Parathyroid adenoma (tissue), 2 donors: ENCODE data around the gene MAP7.
"Not testable (repeated sequence)": the region's sequence is repeated elsewhere in the genome, so short reads cannot be mapped to it uniquely, and the experiment has no call there.

Source experiments
- H2AFZ ChIP-seq: fragments of 300-600 bp; sonication (generic); one replicate; pipeline ENCODE4 v1.7.0; 2017; ENCODE audit warnings: antibody characterized with exemption, mild to moderate bottlenecking
- H3K27ac ChIP-seq: fragments of 300-600 bp; sonication (generic); one replicate; pipeline ENCODE4 v1.7.0; 2017
- H3K27me3 ChIP-seq: fragments of 300-600 bp; sonication (generic); one replicate; pipeline ENCODE4 v1.7.0; 2017; ENCODE audit warnings: low read length; ENCODE audit not compliant: control insufficient read depth, insufficient read depth
- H3K36me3 ChIP-seq: fragments of 300-600 bp; sonication (generic); one replicate; pipeline ENCODE4 v1.7.0; 2017; ENCODE audit warnings: low read length; ENCODE audit not compliant: control insufficient read depth, insufficient read depth
- H3K4me1 ChIP-seq: fragments of 300-600 bp; sonication (generic); one replicate; pipeline ENCODE4 v1.7.0; 2017; ENCODE audit warnings: control low read depth
- H3K4me2 ChIP-seq: fragments of 300-600 bp; sonication (generic); one replicate; pipeline ENCODE4 v1.7.0; 2017; ENCODE audit warnings: low read length
- H3K4me3 ChIP-seq: fragments of 300-600 bp; sonication (generic); one replicate; pipeline ENCODE4 v1.7.0; 2017; ENCODE audit warnings: low read depth, low read length
- H3K79me2 ChIP-seq: fragments of 300-600 bp; sonication (generic); one replicate; pipeline ENCODE4 v1.7.0; 2017; ENCODE audit warnings: control low read depth
- H3K9ac ChIP-seq: fragments of 300-600 bp; sonication (generic); one replicate; pipeline ENCODE4 v1.7.0; 2017; ENCODE audit warnings: mild to moderate bottlenecking
- H3K9me3 ChIP-seq: fragments of 300-600 bp; sonication (generic); one replicate; pipeline ENCODE4 v1.7.0; 2017; ENCODE audit warnings: low read length; ENCODE audit not compliant: control insufficient read depth
- CTCF ChIP-seq: fragments of 300-600 bp; sonication (generic); IDR thresholded peaks from one replicate; pipeline ENCODE4 v1.7.0; 2017; ENCODE audit warnings: antibody characterized with exemption, mild to moderate bottlenecking
- donor health status: primary hyperparathyroidism.

The MAP7 gene

GRCh38 chr6:136499370-136499769 lies 50.9 kb downstream of the MAP7 start:
- peaks cover 52% of the 10 kb centered on the region for H3K79me2 ChIP-seq
- H3K4me1 ChIP-seq, result no peaks in the 10 kb centered on the region
- no peak overlapping the region for H3K9ac ChIP-seq
- no peak for TF ChIP-seq CTCF
- no peaks in the 10 kb centered on the region for H3K36me3 ChIP-seq
- no peak overlapping the region for H3K4me2 ChIP-seq
- no peak overlapping the region for H3K27ac ChIP-seq
- no peak overlapping the region for H2AFZ ChIP-seq
- no peaks in the 10 kb centered on the region for H3K27me3 ChIP-seq
- no peak overlapping the region for H3K4me3 ChIP-seq
- H3K9me3 ChIP-seq, result no peaks in the 10 kb centered on the region

GRCh38 chr6:136496449-136496848 lies 53.8 kb downstream of the MAP7 start:
- not testable (repeated sequence) for H3K4me1 ChIP-seq, H3K4me2 ChIP-seq, H3K27ac ChIP-seq, H3K9me3 ChIP-seq, H3K4me3 ChIP-seq, H3K36me3 ChIP-seq, H3K9ac ChIP-seq, H2AFZ ChIP-seq, H3K27me3 ChIP-seq
- peaks cover 37% of the 10 kb centered on the region for H3K79me2 ChIP-seq

GRCh38 chr6:136494710-136495109 lies 55.5 kb downstream of the MAP7 start:
- H3K4me1 ChIP-seq, result no peaks in the 10 kb centered on the region
- H3K36me3 ChIP-seq, result no peaks in the 10 kb centered on the region
- no peak overlapping the region for H3K27ac ChIP-seq
- no peaks in the 10 kb centered on the region for H3K9me3 ChIP-seq
- peaks cover 26% of the 10 kb centered on the region for H3K79me2 ChIP-seq
- no peak for TF ChIP-seq CTCF
- no peaks in the 10 kb centered on the region for H3K27me3 ChIP-seq
- no peak overlapping the region for H2AFZ ChIP-seq
- H3K4me2 ChIP-seq, result no peak overlapping the region
- H3K9ac ChIP-seq, result no peak overlapping the region
- no peak overlapping the region for H3K4me3 ChIP-seq

GRCh38 chr6:136494059-136494458 lies 56.2 kb downstream of the MAP7 start:
- Histone ChIP-seq H3K9ac (no peak overlapping the region), H3K4me2 (no peak overlapping the region), H2AFZ (no peak overlapping the region), H3K9me3 (no peaks in the 10 kb centered on the region), H3K36me3 (no peaks in the 10 kb centered on the region), H3K79me2 (peaks cover 19% of the 10 kb centered on the region), H3K4me3 (no peak overlapping the region), H3K27ac (no peak overlapping the region), H3K27me3 (no peaks in the 10 kb centered on the region), H3K4me1 (no peaks in the 10 kb centered on the region)
- TF ChIP-seq CTCF, result no peak

GRCh38 chr6:136492409-136492808 lies 57.8 kb downstream of the MAP7 start:
- Histone ChIP-seq H3K36me3 (no peaks in the 10 kb centered on the region), H3K27ac (no peak overlapping the region), H3K79me2 (peaks cover 8% of the 10 kb centered on the region), H3K9ac (no peak overlapping the region), H3K9me3 (no peaks in the 10 kb centered on the region), H3K27me3 (no peaks in the 10 kb centered on the region), H3K4me2 (no peak overlapping the region), H3K4me1 (no peaks in the 10 kb centered on the region), H3K4me3 (no peak overlapping the region), H2AFZ (no peak overlapping the region)
- no peak for TF ChIP-seq CTCF
